Skeletal muscle satellite cell (primary cell): ENCODE measurements around the gene MAGI1.
"Not testable (repeated sequence)": the region's sequence is repeated elsewhere in the genome, so short reads cannot be mapped to it uniquely, and the experiment has no call there.

ENCODE experiments used
- H3K27me3 ChIP-seq: 2 replicates; pipeline ENCODE4 v1.7.0; 2013; ENCODE audit warnings: low read length; ENCODE audit not compliant: control insufficient read depth, insufficient read depth
- H3K36me3 ChIP-seq: 2 replicates; pipeline ENCODE4 v1.7.0; 2013; ENCODE audit warnings: mild to moderate bottlenecking, control low read depth, low read length; ENCODE audit not compliant: insufficient read depth
- H3K4me1 ChIP-seq: 2 replicates; pipeline ENCODE4 v1.7.0; 2013; ENCODE audit warnings: low read length; ENCODE audit not compliant: control insufficient read depth, insufficient read depth
- H3K4me2 ChIP-seq: 2 replicates; pipeline ENCODE4 v1.7.0; 2013; ENCODE audit warnings: mild to moderate bottlenecking, low read length
- H3K4me3 ChIP-seq: 2 replicates; pipeline ENCODE4 v1.7.0; 2013; ENCODE audit warnings: low read length
- H3K9ac ChIP-seq: 2 replicates; pipeline ENCODE4 v1.7.0; 2013; ENCODE audit warnings: mild to moderate bottlenecking, low read depth, low read length, moderate library complexity
- H3K9me3 ChIP-seq: replicated peaks from 2 replicates; pipeline ENCODE4 v1.7.0; 2013; ENCODE audit warnings: mild to moderate bottlenecking, control low read depth, low read length

The MAGI1 gene

DNA sequence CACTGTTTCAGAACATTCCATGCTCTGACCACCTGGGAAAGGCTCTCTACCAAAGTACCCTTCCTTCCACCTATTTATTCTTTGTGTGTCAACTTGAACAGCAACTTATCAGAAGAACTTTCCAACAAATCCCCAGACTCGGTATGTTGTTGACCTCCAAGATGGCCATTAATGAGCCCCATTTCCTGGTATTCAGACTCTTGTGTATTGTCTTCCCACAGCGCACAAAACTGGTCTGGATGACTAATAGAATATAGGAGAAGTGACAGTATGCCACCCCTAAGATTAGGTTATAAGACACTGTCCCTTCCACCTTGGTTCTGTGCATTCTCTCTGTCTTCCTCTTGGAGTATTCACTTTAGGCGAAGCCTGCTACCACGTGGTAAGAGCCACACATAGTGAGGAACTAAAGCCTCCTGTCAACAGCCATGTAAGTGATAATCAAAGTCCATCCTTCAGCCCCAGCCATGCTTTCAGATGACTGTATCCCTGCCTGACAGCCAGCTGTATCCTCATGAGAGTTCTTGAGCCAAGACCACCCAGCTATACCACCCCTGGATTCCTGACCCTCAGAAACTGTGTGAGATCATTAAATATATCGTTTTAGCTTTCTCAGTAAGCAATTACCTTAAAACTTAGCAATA is 481.7 kb downstream of the MAGI1 start:
- Histone ChIP-seq H3K27me3 (no peaks in the 10 kb centered on the region), H3K4me1 (no peaks in the 10 kb centered on the region), H3K9me3 (no peaks in the 10 kb centered on the region), H3K4me2 (no peak overlapping the region), H3K9ac (no peak overlapping the region), H3K36me3 (no peaks in the 10 kb centered on the region), H3K4me3 (no peak overlapping the region)

DNA sequence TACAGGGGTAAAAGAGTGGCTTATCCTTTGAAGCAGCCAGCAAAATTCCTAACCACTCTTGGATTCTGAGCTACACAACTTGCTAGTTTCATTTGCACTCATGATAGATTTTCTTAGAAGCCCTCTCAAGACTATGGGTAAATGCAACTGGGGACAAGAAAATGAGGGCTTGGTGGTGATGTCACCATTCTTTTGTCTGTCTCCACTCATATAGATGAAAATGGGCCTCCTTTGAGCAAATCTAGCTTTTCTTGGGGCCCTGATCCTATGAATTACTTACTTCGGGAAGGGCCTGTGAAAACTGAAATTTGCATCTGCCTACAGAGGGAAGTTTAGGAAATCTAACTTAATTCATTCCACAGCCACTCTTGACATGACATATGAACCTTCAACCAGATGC is 486.3 kb downstream of the MAGI1 start:
- H3K9ac ChIP-seq = no peak overlapping the region
- no peak overlapping the region for H3K4me3 ChIP-seq
- H3K9me3 ChIP-seq = no peaks in the 10 kb centered on the region
- H3K4me1 ChIP-seq = peaks cover 3% of the 10 kb centered on the region
- H3K4me2 ChIP-seq = no peak overlapping the region
- H3K36me3 ChIP-seq = no peaks in the 10 kb centered on the region
- H3K27me3 ChIP-seq = no peaks in the 10 kb centered on the region

DNA sequence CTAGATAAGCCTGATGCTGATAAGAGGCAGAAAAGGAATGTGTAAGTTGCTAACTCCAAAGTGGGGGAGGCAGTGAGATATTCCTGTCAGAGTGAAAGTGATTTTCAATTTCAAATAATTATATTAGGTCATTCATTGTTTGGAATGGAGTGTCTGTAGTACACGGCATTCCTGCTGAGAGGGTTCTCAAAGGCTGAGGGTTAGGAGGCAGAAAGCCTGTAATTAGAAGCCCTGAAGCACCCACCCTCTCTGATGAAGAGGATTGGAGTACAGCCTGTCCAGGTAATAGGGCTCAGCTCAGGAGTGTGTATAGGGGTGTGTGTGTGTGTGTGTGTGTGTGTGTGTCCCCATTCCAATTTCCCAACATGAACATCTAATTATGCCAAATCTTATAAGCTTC is 486.8 kb downstream of the MAGI1 start:
- Histone ChIP-seq H3K4me1 (peaks cover 3% of the 10 kb centered on the region), H3K4me2 (no peak overlapping the region), H3K36me3 (no peaks in the 10 kb centered on the region), H3K4me3 (no peak overlapping the region), H3K27me3 (no peaks in the 10 kb centered on the region), H3K9me3 (no peaks in the 10 kb centered on the region), H3K9ac (no peak overlapping the region)

DNA sequence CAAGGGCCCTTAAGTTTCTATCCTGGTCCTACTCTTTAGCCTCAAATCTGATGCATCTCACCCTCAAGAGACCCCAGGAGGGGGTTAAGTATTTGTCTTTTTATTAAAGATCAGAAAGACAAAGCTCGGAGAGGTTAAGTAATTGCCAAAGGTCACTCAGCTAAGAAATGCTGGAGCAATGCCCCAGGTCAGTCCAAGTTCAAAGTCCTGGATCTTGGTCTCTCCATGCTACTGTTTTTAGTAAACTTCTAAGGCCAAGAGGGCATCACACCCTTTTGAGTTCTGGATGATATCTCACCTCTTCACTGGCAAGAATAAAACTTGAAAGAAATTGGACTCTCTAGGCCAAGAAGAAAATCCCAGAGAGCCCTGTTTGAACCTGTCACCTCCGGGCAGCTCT is 488.6 kb downstream of the MAGI1 start:
- Histone ChIP-seq H3K27me3 (no peaks in the 10 kb centered on the region), H3K4me1 (peaks cover 6% of the 10 kb centered on the region), H3K4me2 (no peak overlapping the region), H3K36me3 (no peaks in the 10 kb centered on the region), H3K4me3 (no peak overlapping the region), H3K9me3 (no peaks in the 10 kb centered on the region), H3K9ac (no peak overlapping the region)

DNA sequence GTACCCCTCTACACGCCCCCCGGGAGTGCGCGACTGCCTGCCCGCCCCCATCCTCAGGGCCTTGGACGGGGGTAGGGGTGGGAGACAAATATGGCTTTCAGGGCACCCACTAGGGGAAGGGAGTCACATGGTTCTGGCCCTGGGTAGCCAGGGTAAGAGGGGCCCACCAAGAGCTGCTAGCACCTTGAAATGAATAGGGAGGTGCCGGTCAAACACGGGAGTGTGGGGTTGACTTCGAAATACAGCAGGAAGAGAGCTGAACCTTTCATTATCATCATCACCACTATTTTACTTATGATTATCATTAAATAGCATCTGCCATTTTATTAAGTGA is 489.1 kb downstream of the MAGI1 start:
- no peaks in the 10 kb centered on the region for H3K9me3 ChIP-seq
- H3K27me3 ChIP-seq = no peaks in the 10 kb centered on the region
- H3K9ac ChIP-seq = peak overlapping the region; percentile 21
- H3K4me1 ChIP-seq = peaks cover 7% of the 10 kb centered on the region
- H3K4me2 ChIP-seq = peak overlapping the region; percentile 94
- peak overlapping the region; percentile 74 for H3K4me3 ChIP-seq
- H3K36me3 ChIP-seq = no peaks in the 10 kb centered on the region

DNA sequence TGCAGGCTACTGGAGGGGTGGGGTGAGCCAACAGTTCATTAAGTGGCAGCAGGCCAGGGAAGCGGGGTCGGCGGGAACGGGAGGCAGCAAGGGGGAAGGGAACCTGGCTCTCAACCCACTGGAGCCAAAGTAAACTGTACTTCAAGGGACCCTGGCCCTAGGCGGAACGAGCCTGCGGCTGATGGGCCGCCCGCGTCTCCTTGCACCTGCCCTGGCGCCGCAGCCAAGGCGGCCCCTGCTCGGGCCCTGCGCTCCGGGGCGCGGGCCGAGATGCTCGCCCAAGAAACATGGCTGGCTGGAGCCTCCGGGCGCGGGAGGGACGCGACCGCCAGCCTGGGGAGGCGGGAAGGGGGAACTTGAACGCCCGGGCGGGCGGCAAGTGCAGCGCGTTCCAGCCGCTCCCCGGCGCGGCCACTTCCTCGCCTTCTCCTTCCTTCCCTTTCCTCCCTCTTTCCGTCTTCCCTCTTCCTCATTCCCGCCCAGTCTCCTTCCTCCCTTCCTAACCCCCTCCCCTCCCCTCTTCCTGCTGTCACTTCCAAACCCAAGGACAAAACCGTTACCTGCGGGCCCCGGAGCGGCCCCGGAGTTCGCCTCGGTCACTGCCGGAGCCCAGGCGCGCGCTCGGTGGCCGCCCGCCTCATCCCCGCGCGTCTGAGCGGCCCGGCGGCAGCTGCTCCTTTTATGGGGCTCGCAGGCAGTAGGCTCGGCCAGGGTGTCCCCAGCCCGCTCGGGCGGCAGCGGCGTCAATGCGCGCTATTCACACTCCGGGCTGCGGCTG is 489.7 kb downstream of the MAGI1 start:
- Histone ChIP-seq H3K36me3 (no peaks in the 10 kb centered on the region), H3K9ac (peak overlapping the region; percentile 21), H3K4me1 (peaks cover 7% of the 10 kb centered on the region), H3K4me2 (peak overlapping the region; percentile 94), H3K9me3 (no peaks in the 10 kb centered on the region), H3K4me3 (peak overlapping the region; percentile 74), H3K27me3 (no peaks in the 10 kb centered on the region)

GRCh38 chr3:65545429-65545828 is 493.3 kb downstream of the MAGI1 start:
- no peak overlapping the region for H3K4me3 ChIP-seq
- no peaks in the 10 kb centered on the region for H3K9me3 ChIP-seq
- H3K36me3 ChIP-seq = no peaks in the 10 kb centered on the region
- H3K27me3 ChIP-seq = no peaks in the 10 kb centered on the region
- no peak overlapping the region for H3K9ac ChIP-seq
- no peak overlapping the region for H3K4me2 ChIP-seq
- peaks cover 7% of the 10 kb centered on the region for H3K4me1 ChIP-seq

- H3K27me3 ChIP-seq, H3K9ac ChIP-seq, H3K4me2 ChIP-seq, H3K4me3 ChIP-seq, H3K36me3 ChIP-seq, H3K4me1 ChIP-seq, H3K9me3 ChIP-seq: not testable (repeated sequence)
Measured at GRCh38 chr3:65543391-65543790, 495.3 kb downstream of the MAGI1 start.

DNA sequence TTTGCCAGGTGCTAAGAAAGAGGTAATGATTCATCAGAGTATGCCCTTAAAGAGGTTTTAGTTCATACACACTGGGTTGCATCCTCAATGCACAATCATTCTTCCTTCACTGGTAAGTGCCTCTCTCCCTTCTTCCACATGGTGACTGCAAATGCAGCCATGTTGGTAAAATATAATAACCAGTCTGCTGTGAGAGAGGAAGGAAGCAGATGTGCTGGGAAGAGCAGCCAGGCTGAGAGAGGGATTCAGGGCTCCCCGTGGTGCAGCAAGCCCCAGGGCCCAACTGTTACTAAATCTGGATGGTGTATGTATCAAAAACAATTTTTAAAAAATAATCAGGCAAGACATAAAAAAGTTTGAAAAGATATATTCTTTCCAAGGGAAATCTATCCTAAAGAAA is 498.1 kb downstream of the MAGI1 start:
- Histone ChIP-seq H3K9ac (no peak overlapping the region), H3K4me1 (peaks cover 4% of the 10 kb centered on the region), H3K27me3 (no peaks in the 10 kb centered on the region), H3K9me3 (no peaks in the 10 kb centered on the region), H3K36me3 (no peaks in the 10 kb centered on the region), H3K4me2 (no peak overlapping the region), H3K4me3 (no peak overlapping the region)

GRCh38 chr3:65539616-65540015 is 499.1 kb downstream of the MAGI1 start:
- H3K4me2 ChIP-seq = no peak overlapping the region
- no peaks in the 10 kb centered on the region for H3K9me3 ChIP-seq
- no peak overlapping the region for H3K9ac ChIP-seq
- H3K36me3 ChIP-seq = no peaks in the 10 kb centered on the region
- H3K27me3 ChIP-seq = no peaks in the 10 kb centered on the region
- no peaks in the 10 kb centered on the region for H3K4me1 ChIP-seq
- H3K4me3 ChIP-seq = no peak overlapping the region

GRCh38 chr3:65538101-65538500 is 500.6 kb downstream of the MAGI1 start:
- H3K27me3 ChIP-seq = no peaks in the 10 kb centered on the region

GRCh38 chr3:65537109-65537508 is 501.6 kb downstream of the MAGI1 start:
- H3K9me3 ChIP-seq = no peaks in the 10 kb centered on the region
- no peak overlapping the region for H3K9ac ChIP-seq
- no peaks in the 10 kb centered on the region for H3K36me3 ChIP-seq
- H3K4me2 ChIP-seq = no peak overlapping the region
- H3K4me1 ChIP-seq = no peaks in the 10 kb centered on the region
- no peak overlapping the region for H3K4me3 ChIP-seq
- H3K27me3 ChIP-seq = no peaks in the 10 kb centered on the region

More at GRCh38 chr3:65538101-65538500, 500.6 kb downstream of the MAGI1 start:
- Histone ChIP-seq H3K9ac (no peak overlapping the region), H3K4me2 (no peak overlapping the region), H3K4me3 (no peak overlapping the region), H3K9me3 (no peaks in the 10 kb centered on the region), H3K4me1 (no peaks in the 10 kb centered on the region), H3K36me3 (no peaks in the 10 kb centered on the region)
